HG03135 (cell line): ENCODE data around the gene AWAT1.
"Not testable (repeated sequence)": the region's sequence is repeated elsewhere in the genome, so short reads cannot be mapped to it uniquely, and the experiment has no call there.

Source experiments
- ATAC-seq: cut with Tn5 transposase; IDR thresholded peaks from one replicate; pipeline ENCODE4 v1.9.1; 2021; ENCODE audit warnings: mild to moderate bottlenecking, moderate library complexity; ENCODE audit not compliant: unreplicated experiment

Gene AWAT1

GRCh38 chrX:70234355-70234754 is at the start of gene AWAT1:
AWAT1 (plus strand) TSS chrX:70234655; CDS start chrX:70234696, 41 bp downstream.
- no peak for ATAC-seq

DNA sequence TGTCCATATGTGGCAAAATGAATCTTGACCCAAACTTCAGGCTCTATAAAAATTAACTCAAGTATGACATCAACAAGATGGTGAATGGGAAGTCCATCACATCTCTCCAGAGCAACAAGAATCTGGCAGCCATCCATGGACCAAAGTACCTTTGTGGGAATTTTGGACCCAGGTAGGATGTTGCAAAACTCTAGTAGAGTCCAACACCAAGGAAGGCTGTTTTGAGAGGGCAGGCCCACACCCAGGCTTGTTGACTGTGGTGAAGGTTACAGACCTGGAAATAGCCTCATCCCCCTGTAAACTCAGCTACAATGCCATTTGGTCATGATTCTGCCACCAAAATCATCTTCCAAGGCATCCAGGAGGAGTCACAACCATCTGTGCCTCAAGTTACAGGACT is 44.2 kb upstream of the AWAT1 start:
- ATAC-seq = no peak

DNA sequence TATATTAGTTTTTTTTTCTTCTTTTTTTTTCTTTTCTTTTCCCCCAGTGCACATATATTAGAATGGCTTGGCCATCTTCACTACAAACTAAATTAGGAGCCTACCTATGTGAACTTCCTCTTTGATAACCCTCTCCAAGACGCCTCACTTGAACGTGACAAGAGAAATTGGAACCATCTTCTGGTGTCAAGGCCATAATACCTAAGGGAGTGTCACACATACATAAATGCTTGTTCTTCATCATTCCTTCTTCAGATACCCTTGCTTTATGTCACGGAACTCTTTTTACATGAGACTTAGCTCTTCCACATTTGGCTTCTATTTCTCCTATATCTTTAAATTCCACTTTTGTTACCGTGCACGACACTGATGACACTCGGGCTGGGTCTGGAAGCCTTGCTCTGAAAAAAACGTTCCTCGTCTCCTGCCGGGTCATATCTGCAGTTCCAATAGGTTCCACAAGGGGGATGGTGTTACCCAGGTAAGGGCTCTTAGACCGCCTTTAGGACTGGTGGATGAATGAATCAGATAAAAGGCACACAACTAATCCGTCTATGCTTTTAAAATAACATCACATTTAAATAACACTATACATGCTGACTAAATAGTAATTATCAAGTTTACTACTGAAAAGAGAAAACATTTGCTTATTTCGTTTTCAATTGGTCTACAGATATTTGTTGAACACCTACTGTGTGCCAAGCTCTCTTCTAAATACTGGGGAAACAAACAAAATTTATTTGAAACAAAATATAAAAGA is 37.3 kb upstream of the AWAT1 start:
- ATAC-seq = peak; percentile 87

DNA sequence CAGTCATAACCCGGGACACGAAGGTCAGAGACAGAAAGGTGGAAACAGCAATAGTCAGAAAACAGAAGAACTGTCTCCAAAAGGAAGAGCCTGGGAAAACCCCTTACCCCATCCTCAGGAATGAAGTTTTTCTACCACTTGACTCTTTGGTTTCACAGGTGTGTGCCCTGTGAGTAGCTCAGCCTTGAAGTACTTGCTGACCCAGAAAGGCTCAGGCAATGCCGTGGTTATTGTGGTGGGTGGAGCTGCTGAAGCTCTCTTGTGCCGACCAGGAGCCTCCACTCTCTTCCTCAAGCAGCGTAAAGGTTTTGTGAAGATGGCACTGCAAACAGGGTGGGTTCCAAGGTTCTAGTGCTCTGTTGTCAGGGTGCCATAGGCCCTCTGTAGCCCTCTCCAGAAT is 32.7 kb upstream of the AWAT1 start:
- no peak for ATAC-seq

GRCh38 chrX:70208479-70208878 is 26.0 kb upstream of the AWAT1 start:
- no peak for ATAC-seq

DNA sequence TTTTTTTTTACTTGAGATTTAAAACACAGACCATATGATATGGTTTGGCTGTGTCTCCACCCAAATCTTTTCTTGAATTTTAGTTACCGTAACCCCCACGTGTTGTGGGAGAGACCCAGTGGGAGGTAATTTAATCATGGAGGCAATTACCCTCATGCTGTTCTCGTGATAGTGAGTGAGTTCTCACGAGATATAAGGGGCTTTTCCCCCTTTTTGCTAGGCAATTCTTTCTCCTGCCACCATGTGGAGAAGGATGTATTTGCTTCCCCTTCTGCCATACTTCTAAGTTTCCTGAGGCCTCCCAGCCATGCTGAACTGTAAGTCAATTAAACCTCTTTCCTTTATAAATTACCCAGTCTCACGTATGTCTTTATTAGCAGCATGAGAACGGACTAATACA is 24.9 kb upstream of the AWAT1 start:
- ATAC-seq = not testable (repeated sequence)

DNA sequence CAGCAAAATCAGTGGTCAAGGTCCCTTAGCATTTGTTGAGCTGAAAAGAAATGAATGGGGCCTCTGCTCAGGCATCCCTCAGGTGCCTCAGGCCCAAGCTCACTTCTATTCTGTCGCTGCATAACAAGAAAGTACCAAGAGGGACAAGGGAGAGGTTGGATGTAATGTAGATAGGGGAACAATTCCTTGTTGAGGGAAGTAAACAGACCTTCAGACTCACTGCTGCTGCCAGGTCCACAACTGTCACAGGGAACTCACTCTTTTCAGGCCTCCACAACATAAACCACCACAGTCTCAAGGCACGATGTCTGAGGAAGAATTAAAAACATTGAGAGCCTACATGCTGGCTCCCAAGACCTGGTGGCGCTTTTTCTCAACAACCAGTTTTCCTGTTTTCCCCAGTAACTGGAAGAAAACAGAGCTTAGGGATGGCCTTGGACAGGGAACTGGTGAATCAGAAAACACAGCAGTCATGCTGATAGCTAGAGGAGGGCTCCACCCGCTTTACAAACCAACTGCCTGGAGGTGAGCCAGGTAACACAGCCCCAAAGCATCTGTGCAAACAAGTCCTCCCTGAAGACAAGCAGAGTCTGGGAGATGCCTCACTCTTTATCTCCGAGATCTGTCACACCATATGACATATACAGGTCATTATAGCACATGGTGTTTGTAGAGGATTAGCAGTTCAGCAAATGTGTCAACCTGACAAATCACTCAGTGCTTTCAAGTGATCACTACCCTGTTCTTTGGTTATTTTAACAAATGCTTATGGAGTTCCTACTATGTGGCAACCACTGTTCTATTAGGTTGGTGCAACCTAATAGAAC is 14.3 kb upstream of the AWAT1 start:
- no peak for ATAC-seq

DNA sequence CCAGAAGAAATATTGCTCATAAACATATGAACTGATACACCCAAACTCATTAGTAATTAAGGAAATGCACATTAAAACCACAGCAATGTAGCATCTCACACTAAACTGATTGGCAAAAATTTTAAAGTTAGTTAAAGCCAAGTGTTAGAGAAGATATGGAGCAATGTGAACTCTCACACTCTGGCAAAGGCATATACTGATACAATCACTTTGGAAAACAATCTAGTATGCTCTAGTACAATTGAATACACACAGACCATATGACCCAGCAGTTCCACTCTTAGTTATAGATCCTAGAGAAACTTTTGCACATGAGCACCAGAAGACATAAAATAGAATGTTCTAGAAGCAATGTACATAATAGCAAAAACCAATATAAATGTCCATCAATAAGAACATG is 8.4 kb upstream of the AWAT1 start:
- ATAC-seq = no peak

DNA sequence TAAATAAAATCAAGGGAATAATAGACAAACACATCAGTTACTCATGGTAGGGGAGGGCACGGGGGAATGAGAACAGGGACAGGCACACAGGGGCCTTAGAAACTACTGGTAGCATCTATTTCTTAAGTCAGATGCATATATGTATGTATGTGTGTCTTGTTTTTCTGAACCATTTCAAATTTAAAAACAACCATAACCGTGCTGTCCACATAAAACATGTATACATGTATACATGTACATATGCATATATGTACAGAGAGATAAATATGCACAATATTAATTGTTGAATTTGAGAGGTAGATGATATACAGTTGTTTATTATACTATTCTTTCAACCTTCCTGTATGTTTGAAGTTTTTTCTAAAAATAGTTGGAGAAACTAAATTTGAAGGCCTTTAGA is 7.8 kb upstream of the AWAT1 start:
- ATAC-seq = no peak

GRCh38 chrX:70231666-70232065 is 2.8 kb upstream of the AWAT1 start:
- no peak for ATAC-seq

- ATAC-seq = no peak
Measured at GRCh38 chrX:70240751-70241150, 6.3 kb downstream of the AWAT1 start.

GRCh38 chrX:70241501-70241900 is 7.0 kb downstream of the AWAT1 start:
- ATAC-seq = no peak

DNA sequence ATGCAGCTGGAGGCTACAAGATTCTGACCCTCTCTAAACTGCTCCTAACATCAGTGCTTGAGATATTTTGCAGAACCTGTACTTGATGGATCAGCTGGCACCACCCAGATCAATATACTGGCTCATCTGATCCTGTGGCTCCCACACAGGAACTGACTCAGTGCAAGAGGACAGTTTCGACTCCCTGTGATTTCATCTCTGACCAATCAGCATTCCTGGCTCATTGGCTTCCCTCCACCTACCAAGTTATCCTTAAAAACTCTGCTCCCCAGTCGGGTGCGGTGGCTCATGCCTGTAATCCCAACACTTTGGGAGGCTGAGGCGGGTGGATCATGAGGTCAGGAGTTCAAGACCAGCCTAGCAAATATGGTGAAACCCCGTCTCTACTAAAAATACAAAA is 9.1 kb downstream of the AWAT1 start:
- ATAC-seq = not testable (repeated sequence)

DNA sequence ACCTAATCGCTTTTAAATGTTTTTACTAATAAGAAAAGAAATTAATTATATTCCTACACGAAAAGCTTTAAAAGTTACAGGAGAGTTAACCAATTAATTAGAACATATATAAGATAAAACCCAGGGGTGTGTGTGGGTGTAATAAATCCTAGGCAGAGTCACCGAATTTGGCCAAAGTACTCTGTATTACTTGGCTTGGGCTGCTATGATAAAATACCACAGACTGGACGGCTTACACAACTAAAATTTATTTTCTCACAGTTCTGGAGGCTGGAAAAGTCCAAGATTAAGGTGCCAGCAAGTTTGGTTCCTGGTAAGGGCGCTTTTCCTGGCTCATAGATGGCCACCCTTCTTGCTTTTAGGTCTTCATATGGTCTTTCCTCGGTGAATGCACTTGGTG is 10.4 kb downstream of the AWAT1 start:
- ATAC-seq = no peak

DNA sequence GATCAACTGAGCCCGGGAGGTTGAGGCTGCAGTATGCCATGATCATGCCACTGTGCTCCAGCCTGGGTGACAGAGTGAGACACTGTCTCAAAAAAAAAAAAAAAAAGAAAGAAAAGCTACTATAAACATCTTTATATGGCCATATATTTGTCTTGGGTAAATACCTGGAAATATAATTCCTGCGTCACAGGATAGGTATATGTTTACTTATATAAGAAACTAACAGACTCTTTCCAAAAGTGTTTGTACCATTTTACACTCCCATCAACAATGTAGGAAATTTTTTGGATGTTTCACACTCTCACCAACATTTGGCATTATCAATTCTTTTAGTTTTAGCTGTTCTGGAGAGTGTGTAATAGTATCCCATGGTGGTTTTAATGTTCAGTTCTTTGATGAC is 12.8 kb downstream of the AWAT1 start:
- ATAC-seq = no peak

- no peak for ATAC-seq
Measured at GRCh38 chrX:70252491-70252890, 18.0 kb downstream of the AWAT1 start.

DNA sequence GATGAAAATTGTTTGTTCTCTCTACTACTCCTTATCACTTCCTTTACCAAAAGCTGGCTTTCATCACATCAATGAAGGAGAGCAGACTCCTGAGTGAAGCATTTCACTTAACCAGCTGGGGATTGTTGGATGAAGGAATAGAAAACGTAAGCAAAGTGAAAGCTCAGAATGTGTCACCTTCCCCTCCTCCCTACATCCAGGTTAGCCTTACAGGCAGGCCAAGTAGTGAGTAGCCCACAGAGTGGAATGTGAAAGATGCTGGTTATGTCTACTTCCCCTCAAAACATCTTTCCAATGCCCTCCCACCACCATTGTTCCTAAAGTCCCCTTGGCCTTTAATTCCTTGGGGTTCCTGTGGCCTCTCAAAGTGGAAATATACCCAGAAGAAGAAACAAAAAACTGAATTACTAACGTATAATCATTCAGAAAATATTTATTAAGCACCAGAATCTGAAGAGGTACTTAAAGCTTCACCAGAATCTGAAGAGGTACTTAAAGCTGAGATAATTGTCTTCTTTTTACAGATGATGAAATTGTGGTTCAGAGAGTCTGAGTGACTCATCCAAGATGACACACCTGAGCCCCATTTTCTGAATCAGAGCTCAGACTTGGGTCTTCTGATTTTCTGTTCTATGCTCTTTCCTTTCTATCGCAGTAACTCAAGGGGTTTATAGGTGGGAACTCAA is 19.1 kb downstream of the AWAT1 start:
- ATAC-seq = no peak

GRCh38 chrX:70254063-70254400 is 19.6 kb downstream of the AWAT1 start:
- ATAC-seq = no peak

GRCh38 chrX:70254909-70255308 is 20.5 kb downstream of the AWAT1 start:
- ATAC-seq = no peak

DNA sequence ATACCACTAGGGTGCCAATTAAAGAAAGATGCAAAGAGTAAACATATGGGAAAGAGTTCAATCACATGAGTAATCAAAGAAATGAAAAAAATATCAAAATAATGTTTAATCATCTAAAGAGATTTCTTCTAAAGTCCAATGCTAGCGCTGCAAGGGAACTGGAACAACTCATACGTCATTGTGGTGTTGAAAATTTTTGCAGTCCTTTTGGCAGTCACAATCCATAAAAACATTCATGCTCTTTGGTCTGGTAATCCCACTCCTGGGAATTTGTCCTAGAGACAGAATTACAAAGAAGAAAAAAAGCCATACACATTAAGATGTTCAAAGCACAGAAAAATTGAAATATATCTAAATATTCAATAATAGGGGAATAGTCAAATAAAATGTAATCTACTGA is 21.0 kb downstream of the AWAT1 start:
- ATAC-seq = no peak

GRCh38 chrX:70257423-70258288 is 23.2 kb downstream of the AWAT1 start:
- no peak for ATAC-seq
